Eye (tissue), 1 donor: ENCODE results near the gene CNGA1.
A peak's percentile ranks its signal among the peaks of the same experiment; 100 is the strongest.
"Not testable (repeated sequence)": the region's sequence is repeated elsewhere in the genome, so short reads cannot be mapped to it uniquely, and the experiment has no call there.

ENCODE experiments used
- DNase-seq: peaks from one replicate; pipeline ENCODE4 v3.0.0-alpha.2; 2015

Gene CNGA1

GRCh38 chr4:47954245-47954644 lies 62.2 kb downstream of the CNGA1 start:
- no peak for DNase-seq

- no peak for DNase-seq
These were observed 70.4 kb downstream of the CNGA1 start for GRCh38 chr4:47945930-47946726.

- DNase-seq: no peak
These were observed 74.2 kb downstream of the CNGA1 start for GRCh38 chr4:47942081-47942819.

- no peak for DNase-seq
These were observed 77.0 kb downstream of the CNGA1 start for GRCh38 chr4:47939456-47939855.

- DNase-seq: no peak
These were observed 80.1 kb downstream of the CNGA1 start for GRCh38 chr4:47936336-47936735.

GRCh38 chr4:47933840-47934239 lies 82.6 kb downstream of the CNGA1 start:
- peak; percentile 66 for DNase-seq

- peak; percentile 38 for DNase-seq
These were observed 85.3 kb downstream of the CNGA1 start for GRCh38 chr4:47930971-47931804.

- DNase-seq: no peak
These were observed 86.7 kb downstream of the CNGA1 start for GRCh38 chr4:47929682-47930201.

- DNase-seq: peak; percentile 83
These were observed 89.7 kb downstream of the CNGA1 start for GRCh38 chr4:47926667-47927258.

GRCh38 chr4:47923261-47923608 lies 93.2 kb downstream of the CNGA1 start:
- DNase-seq: not testable (repeated sequence)

GRCh38 chr4:47922436-47923260 lies 93.8 kb downstream of the CNGA1 start:
- not testable (repeated sequence) for DNase-seq

GRCh38 chr4:47917163-47917562 lies 99.3 kb downstream of the CNGA1 start:
- not testable (repeated sequence) for DNase-seq

GRCh38 chr4:47915378-47915777 lies 101.1 kb downstream of the CNGA1 start:
- DNase-seq: no peak

- DNase-seq: no peak
These were observed 101.6 kb downstream of the CNGA1 start for GRCh38 chr4:47914926-47915237.

GRCh38 chr4:47914220-47914925 lies 102.1 kb downstream of the CNGA1 start, which contains the start of gene NFXL1:
NFXL1 (minus strand) TSS chr4:47914583; CDS start chr4:47914203, 380 bp downstream.
- DNase-seq: peak; percentile 98

- DNase-seq: no peak
These were observed 102.6 kb downstream of the CNGA1 start for GRCh38 chr4:47913861-47914219.

- DNase-seq: no peak
These were observed 103.2 kb downstream of the CNGA1 start for GRCh38 chr4:47913330-47913729.

- no peak for DNase-seq
These were observed 109.3 kb downstream of the CNGA1 start for GRCh38 chr4:47907089-47907646.

- no peak for DNase-seq
These were observed 116.8 kb downstream of the CNGA1 start for GRCh38 chr4:47899639-47900038.

GRCh38 chr4:47891928-47892327 lies 124.6 kb downstream of the CNGA1 start:
- no peak for DNase-seq
